Measurements from ENCODE around the gene PPP1R7.
"Not testable (repeated sequence)": the region's sequence is repeated elsewhere in the genome, so short reads cannot be mapped to it uniquely, and the experiment has no call there.

The PPP1R7 gene

GRCh38 chr2:241149925-241150659, at the start of gene PPP1R7:
PPP1R7 (plus strand) TSS chr2:241150467; CDS start chr2:241150496, 29 bp downstream.
- DNase-seq, result peak; percentile 96

GRCh38 chr2:241102239-241102803, 47.9 kb upstream of the PPP1R7 start, which contains the start of gene MTERF4:
MTERF4 (minus strand) TSS chr2:241102287; CDS start chr2:241102273, 14 bp downstream.
- peak; percentile 90 for DNase-seq

- no peak for DNase-seq
Measured at GRCh38 chr2:241103176-241103595, 47.1 kb upstream of the PPP1R7 start.

- DNase-seq, result not testable (repeated sequence)
Measured at GRCh38 chr2:241104611-241105010, 45.7 kb upstream of the PPP1R7 start.

GRCh38 chr2:241105641-241106040, 44.6 kb upstream of the PPP1R7 start:
- DNase-seq, result no peak

- DNase-seq, result no peak
Measured at GRCh38 chr2:241107031-241107783, 43.1 kb upstream of the PPP1R7 start.

GRCh38 chr2:241108271-241109209, 41.7 kb upstream of the PPP1R7 start:
- peak; percentile 57 for DNase-seq

GRCh38 chr2:241109210-241110088, 40.8 kb upstream of the PPP1R7 start:
- peak; percentile 61 for DNase-seq

- DNase-seq, result no peak
Measured at GRCh38 chr2:241110089-241110606, 40.1 kb upstream of the PPP1R7 start.

GRCh38 chr2:241110607-241111439, 39.4 kb upstream of the PPP1R7 start:
- no peak for DNase-seq

- DNase-seq, result peak; percentile 42
Measured at GRCh38 chr2:241111440-241111805, 38.8 kb upstream of the PPP1R7 start.

GRCh38 chr2:241112046-241112445, 38.2 kb upstream of the PPP1R7 start:
- no peak for DNase-seq

GRCh38 chr2:241112592-241112991, 37.7 kb upstream of the PPP1R7 start:
- peak; percentile 57 for DNase-seq

- no peak for DNase-seq
Measured at GRCh38 chr2:241114836-241115235, 35.4 kb upstream of the PPP1R7 start.

- DNase-seq, result no peak
Measured at GRCh38 chr2:241115361-241115760, 34.9 kb upstream of the PPP1R7 start.

- DNase-seq, result no peak
Measured at GRCh38 chr2:241116606-241117560, 33.4 kb upstream of the PPP1R7 start.

- no peak for DNase-seq
Measured at GRCh38 chr2:241118737-241119505, 31.3 kb upstream of the PPP1R7 start.

GRCh38 chr2:241120440-241120839, 29.8 kb upstream of the PPP1R7 start:
- no peak for DNase-seq
